ENCODE data around the gene FUBP1. TPM values are rescaled to one million over a fixed set of nuclear protein-coding genes. Genes with fewer than 3 reads are reported as not detected.
"Not testable (repeated sequence)": the region's sequence is repeated elsewhere in the genome, so short reads cannot be mapped to it uniquely, and the experiment has no call there.

FUBP1 gene
- total RNA-seq, 1 experiment from 2014 or later: 208 TPM

- TF ChIP-seq USF2 (CRISPR knock-in tag; IDR thresholded peaks at IDR 0.05) (no peak), SP1 (CRISPR knock-in tag; conservative IDR thresholded peaks at IDR 0.05) (peak; percentile 53; the same call in 1 of the 2 replicates), AR (CRISPR knock-in tag; IDR thresholded peaks at IDR 0.05) (peak; percentile 80; the same call in 1 of the 2 replicates), RORB (CRISPR knock-in tag; IDR thresholded peaks at IDR 0.05) (no peak), ZNF232 (CRISPR knock-in tag; IDR thresholded peaks at IDR 0.05) (peak; percentile 95), OVOL2 (CRISPR knock-in tag; IDR thresholded peaks at IDR 0.05; ENCODE audit: borderline replicate concordance) (no peak), FOXK1 (CRISPR knock-in tag; IDR thresholded peaks at IDR 0.05) (0 out of 2 replicates have a peak, but pooled peaks have one; percentile 74), PREB (CRISPR knock-in tag; IDR thresholded peaks at IDR 0.05; ENCODE audit: borderline replicate concordance) (no peak), GRHL2 (CRISPR knock-in tag; IDR thresholded peaks at IDR 0.05; ENCODE audit: insufficient replicate concordance, severe bottlenecking) (no peak), STAT6 (CRISPR knock-in tag; conservative IDR thresholded peaks at IDR 0.05; ENCODE audit: low read depth) (no peak), ATF3 (CRISPR knock-in tag; conservative IDR thresholded peaks at IDR 0.05) (no peak), CREM (CRISPR knock-in tag; IDR thresholded peaks at IDR 0.05) (no peak), ELF4 (CRISPR knock-in tag; IDR thresholded peaks at IDR 0.05; ENCODE audit: low read depth) (no peak), TEAD4 (CRISPR knock-in tag; IDR thresholded peaks at IDR 0.05) (no peak), SOX15 (CRISPR knock-in tag; IDR thresholded peaks at IDR 0.05) (no peak)
These were observed at the start of gene FUBP1 (continued) for GRCh38 chr1:77978969-77979876.

GRCh38 chr1:78021134-78021533, 42.3 kb upstream of the FUBP1 start:
- H3K27me3 Mint-ChIP-seq (ENCODE audit: low read depth); H3K36me3 Mint-ChIP-seq; POLR2A ChIA-PET; H3K4me1 Mint-ChIP-seq; H3K27ac Mint-ChIP-seq; H3K4me3 Mint-ChIP-seq; CTCF ChIA-PET; DNase-seq (ENCODE audit: low spot score); H3K9me3 Mint-ChIP-seq; ATAC-seq: not testable (repeated sequence)

All from WTC11 (cell line).